Osteoblast (primary cell): ENCODE results near the gene LHX3. TPM values are rescaled to one million over a fixed set of nuclear protein-coding genes. Genes with fewer than 3 reads are reported as not detected.

Experiments
- DNase-seq: peaks from one replicate; pipeline ENCODE4 v3.0.0; 2011; ENCODE audit warnings: low spot score, mixed read lengths; ENCODE audit not compliant: insufficient read length; ENCODE audit errors: missing footprints
- H2AFZ ChIP-seq: 2 replicates; pipeline ENCODE4 v1.6.0; 2011; ENCODE audit warnings: mild to moderate bottlenecking, low read length
- H3K27ac ChIP-seq: 2 replicates; pipeline ENCODE4 v1.5.1; 2011; ENCODE audit warnings: mild to moderate bottlenecking, low read depth, low read length, moderate library complexity
- H3K27me3 ChIP-seq: 2 replicates; pipeline ENCODE4 v1.6.0; 2012; ENCODE audit warnings: mild to moderate bottlenecking, control low read depth, inconsistent platforms, low read length, moderate library complexity; ENCODE audit not compliant: insufficient read depth
- H3K36me3 ChIP-seq: 2 replicates; pipeline ENCODE4 v1.5.1; 2011; ENCODE audit warnings: mild to moderate bottlenecking, low read length, control low read depth, moderate library complexity; ENCODE audit not compliant: insufficient read depth
- H3K4me1 ChIP-seq: 2 replicates; pipeline ENCODE4 v1.5.1; 2011; ENCODE audit warnings: mild to moderate bottlenecking, low read length, control low read depth, moderate library complexity; ENCODE audit not compliant: insufficient read depth
- H3K4me2 ChIP-seq: 2 replicates; pipeline ENCODE4 v1.6.0; 2011; ENCODE audit warnings: mild to moderate bottlenecking, low read length; ENCODE audit not compliant: insufficient read depth
- H3K4me3 ChIP-seq: fragments of 200-600 bp; sonication (generic); 3 replicates; pipeline ENCODE4 v1.5.1; 2012; ENCODE audit warnings: mild to moderate bottlenecking, low read length, inconsistent platforms; ENCODE audit not compliant: insufficient read depth
- H3K79me2 ChIP-seq: 2 replicates; pipeline ENCODE4 v1.6.0; 2012; ENCODE audit warnings: mild to moderate bottlenecking, low read length, control low read depth, inconsistent platforms; ENCODE audit not compliant: insufficient read depth
- H3K9me3 ChIP-seq: 2 replicates; pipeline ENCODE4 v1.5.1; 2011; ENCODE audit warnings: low read depth, low read length, control low read depth
- H4K20me1 ChIP-seq: 2 replicates; pipeline ENCODE4 v1.6.0; 2012; ENCODE audit warnings: mild to moderate bottlenecking, low read length, control low read depth; ENCODE audit not compliant: insufficient read depth
- CTCF ChIP-seq: IDR thresholded peaks from 2 replicates; pipeline ENCODE4 v1.5.1; 2011; ENCODE audit warnings: mild to moderate bottlenecking, low read depth, low read length, moderate library complexity; ENCODE audit errors: extremely low read depth
- total RNA-seq: library from RNA; depleted of rRNA; stranded (reverse); fragments of >200 nt; gene quantifications from 2 replicates; pipeline ENCODE4 v1.2.3, GENCODE V29; 2012

The LHX3 gene
- total RNA-seq, 1 donor, result not detected

GRCh38 chr9:136244122-136244968, 39.4 kb upstream of the LHX3 start:
- H3K4me2 ChIP-seq, result peak overlapping the region; percentile 99
- H3K9me3 ChIP-seq, result no peaks in the 10 kb centered on the region
- H3K79me2 ChIP-seq, result peaks cover 47% of the 10 kb centered on the region
- H4K20me1 ChIP-seq, result peaks cover 48% of the 10 kb centered on the region
- H3K4me3 ChIP-seq, result peak overlapping the region; percentile 84
- H3K36me3 ChIP-seq, result no peaks in the 10 kb centered on the region
- H2AFZ ChIP-seq, result peak overlapping the region; percentile 70
- peak; percentile 89 for DNase-seq
- no peak for TF ChIP-seq CTCF
- H3K4me1 ChIP-seq, result peaks cover 18% of the 10 kb centered on the region
- H3K27ac ChIP-seq, result no peak overlapping the region
- H3K27me3 ChIP-seq, result peaks cover 27% of the 10 kb centered on the region

- Histone ChIP-seq H3K4me2 (peak overlapping the region; percentile 99), H3K27me3 (peaks cover 19% of the 10 kb centered on the region), H4K20me1 (peaks cover 49% of the 10 kb centered on the region), H3K36me3 (no peaks in the 10 kb centered on the region), H3K4me3 (no peak overlapping the region), H3K27ac (no peak overlapping the region), H3K4me1 (peaks cover 18% of the 10 kb centered on the region), H3K79me2 (peaks cover 48% of the 10 kb centered on the region), H3K9me3 (no peaks in the 10 kb centered on the region), H2AFZ (no peak overlapping the region)
- no peak for DNase-seq
- TF ChIP-seq CTCF, result no peak
These were observed 38.7 kb upstream of the LHX3 start for GRCh38 chr9:136243631-136244030.

- Histone ChIP-seq H3K4me1 (peaks cover 18% of the 10 kb centered on the region), H4K20me1 (peaks cover 52% of the 10 kb centered on the region), H3K27ac (no peak overlapping the region), H3K9me3 (no peaks in the 10 kb centered on the region), H3K4me2 (no peak overlapping the region), H3K79me2 (peaks cover 49% of the 10 kb centered on the region), H3K27me3 (peaks cover 16% of the 10 kb centered on the region), H3K36me3 (no peaks in the 10 kb centered on the region), H2AFZ (no peak overlapping the region), H3K4me3 (no peak overlapping the region)
- TF ChIP-seq CTCF, result no peak
- DNase-seq, result no peak
These were observed 38.1 kb upstream of the LHX3 start for GRCh38 chr9:136242918-136243525.

GRCh38 chr9:136242248-136242647, 37.3 kb upstream of the LHX3 start:
- Histone ChIP-seq H3K36me3 (no peaks in the 10 kb centered on the region), H3K9me3 (no peaks in the 10 kb centered on the region), H3K27me3 (peaks cover 8% of the 10 kb centered on the region), H3K4me1 (peaks cover 18% of the 10 kb centered on the region), H3K4me2 (no peak overlapping the region), H4K20me1 (peaks cover 56% of the 10 kb centered on the region), H3K79me2 (peaks cover 50% of the 10 kb centered on the region), H3K27ac (no peak overlapping the region), H2AFZ (no peak overlapping the region), H3K4me3 (no peak overlapping the region)
- no peak for DNase-seq
- no peak for TF ChIP-seq CTCF
